Panc1 (cell line): ENCODE measurements around the gene GCK. TPM values are rescaled to one million over a fixed set of nuclear protein-coding genes. Genes with fewer than 3 reads are reported as not detected.
A peak's percentile ranks its signal among the peaks of the same experiment; 100 is the strongest.

Experiments used
- ATAC-seq: fragments of 200-7000 bp; cut with Tn5 transposase; 2 replicates; pipeline ENCODE4 v1.9.1; 2020; ENCODE audit warnings: mild to moderate bottlenecking, moderate library complexity
- BruUV-seq: library from RNA; stranded (reverse); fragments of 400-500 nt; replicated peaks from 2 replicates; lab custom pipeline; 2021; lab: Mats Ljungman, UMichigan
- CTCF ChIA-PET: fragments of 300-600 bp; sonication (Branson Sonifier 250); formaldehyde crosslinking; loops from one replicate; lab custom pipeline; 2022; ENCODE audit warnings: antibody characterized with exemption; lab: Charles Lee
- POLR2A ChIA-PET: fragments of 300-600 bp; sonication (Branson Sonifier 250); formaldehyde crosslinking; loops from one replicate; lab custom pipeline; 2022; ENCODE audit warnings: antibody characterized with exemption; lab: Charles Lee
- DNase-seq: peaks from one replicate; pipeline ENCODE4 v3.0.0-alpha.2; 2010; ENCODE audit warnings: low read depth, low spot score
- H3K27ac ChIP-seq: 2 replicates; pipeline ENCODE4 v1.5.1; 2011; ENCODE audit warnings: mild to moderate bottlenecking, low read length, inconsistent platforms
- H3K27me3 ChIP-seq: fragments of 200-500 bp; sonication (Bioruptor generic); 2 replicates; pipeline ENCODE4 v1.6.0; 2014; ENCODE audit warnings: low read length, inconsistent platforms; ENCODE audit not compliant: control insufficient read depth, insufficient read depth
- H3K36me3 ChIP-seq: fragments of 200-500 bp; sonication (Bioruptor generic); 2 replicates; pipeline ENCODE4 v1.5.1; 2014; ENCODE audit warnings: inconsistent platforms, mild to moderate bottlenecking, low read length, moderate library complexity; ENCODE audit not compliant: control insufficient read depth, insufficient read depth
- H3K4me1 ChIP-seq: 2 replicates; pipeline ENCODE4 v1.5.1; 2011; ENCODE audit warnings: inconsistent platforms, mild to moderate bottlenecking, low read length, moderate library complexity; ENCODE audit not compliant: control insufficient read depth, insufficient read depth
- H3K4me3 ChIP-seq, 2 experiments: 2 replicates each; pipeline ENCODE4 v1.5.1; 2011 to 2012; ENCODE audit warnings: low read depth in 2 of 2, low read length in 2 of 2, mild to moderate bottlenecking in 2 of 2, inconsistent platforms in 1 of 2, moderate library complexity in 1 of 2
- H3K9me3 ChIP-seq: fragments of 200-500 bp; sonication (Bioruptor generic); 2 replicates; pipeline ENCODE4 v1.5.1; 2014; ENCODE audit warnings: low read depth, mild to moderate bottlenecking, inconsistent platforms, low read length, moderate library complexity; ENCODE audit not compliant: control insufficient read depth, insufficient read depth
- CTCF ChIP-seq: fragments of 450-650 bp; IDR thresholded peaks from 2 replicates; pipeline ENCODE4 v1.5.1; 2017; ENCODE audit warnings: mild to moderate bottlenecking
- POLR2AphosphoS5 ChIP-seq: IDR thresholded peaks from 2 replicates; pipeline ENCODE4 v1.6.1; 2012; ENCODE audit warnings: mild to moderate bottlenecking, low read depth, low read length, moderate library complexity
- REST ChIP-seq, 2 experiments: IDR thresholded peaks; 2 replicates each; pipeline ENCODE4 v1.6.1; 2011 to 2012; ENCODE audit warnings: low read depth in 2 of 2, control low read depth in 1 of 2, low read length in 1 of 2, mild to moderate bottlenecking in 1 of 2, moderate library complexity in 1 of 2; ENCODE audit not compliant: insufficient read depth in 1 of 2
- SIN3A ChIP-seq: IDR thresholded peaks from 2 replicates; pipeline ENCODE4 v1.6.1; 2012; ENCODE audit warnings: low read depth, mild to moderate bottlenecking, low read length, moderate library complexity, borderline replicate concordance; ENCODE audit not compliant: insufficient read depth
- TCF7L2 ChIP-seq: IDR thresholded peaks from 2 replicates; pipeline ENCODE4 v1.6.1; 2011; ENCODE audit warnings: mild to moderate bottlenecking, low read depth, low read length, inconsistent platforms
- in situ Hi-C: cut with HindIII; loops from 2 replicates; pipeline ENCODE4 v1.10.0; 2016; ENCODE audit warnings: low sequenced_read_pairs, low pct_unique_long_range_greater_than_20kb
- intact Hi-C: fragments of 100-400 bp; cut with micrococcal nuclease; formaldehyde crosslinking; loops from one replicate; pipeline ENCODE4 v1.10.0; 2022; ENCODE audit not compliant: unreplicated experiment
- total RNA-seq: library from RNA; stranded (reverse); gene quantifications from one replicate; pipeline ENCODE4 v1.2.1, GENCODE V29; 2021; ENCODE audit not compliant: unreplicated experiment

GCK gene
- total RNA-seq, 1 experiment from 2014 or later = 0.36 TPM

- Histone ChIP-seq H3K9me3 (no peaks in the 10 kb centered on the region), H3K27ac (no peak overlapping the region), H3K4me1 (0 out of 2 replicates have a peak, but pooled peaks cover 4% of the 10 kb centered on the region), H3K36me3 (no peaks in the 10 kb centered on the region), H3K27me3 (no peaks in the 10 kb centered on the region), H3K4me3 (no peak overlapping the region)
- POLR2A ChIA-PET = no interaction called here
- ATAC-seq = peak; percentile 44; the same call in 1 of the 2 replicates
- CTCF ChIA-PET = no interaction called here
- no TSS peak for BruUV-seq
- TF ChIP-seq CTCF = no peak
- intact Hi-C loops (no loop called here), in situ Hi-C loops (no loop called here)
- DNase-seq = no peak
Measured at GRCh38 chr7:44152971-44153947, 36.0 kb downstream of the GCK start.

- DNase-seq (no peak), ATAC-seq (no peak)
- CTCF ChIA-PET = no interaction called here
- TF ChIP-seq TCF7L2 (no peak), SIN3A (no peak), REST (IDR thresholded peaks at IDR 0.05; ENCODE audit: insufficient read depth in 1 of 2, low read depth in 2 of 2, low read length in 1 of 2) (no peak), CTCF (no peak), POLR2AphosphoS5 (no peak)
- no peaks in the 10 kb centered on the region for H3K4me1 ChIP-seq
- no TSS peak for BruUV-seq
- no peak overlapping the region for H3K4me3 ChIP-seq
- in situ Hi-C loops (no loop called here), intact Hi-C loops (no loop called here)
- no peak overlapping the region for H3K27ac ChIP-seq
- POLR2A ChIA-PET = no interaction called here
- no peaks in the 10 kb centered on the region for H3K9me3 ChIP-seq
- no peaks in the 10 kb centered on the region for H3K36me3 ChIP-seq
- no peaks in the 10 kb centered on the region for H3K27me3 ChIP-seq
Measured at GRCh38 chr7:44151956-44152355, 37.3 kb downstream of the GCK start.
